Heart right ventricle (tissue), 16 donors: ENCODE results near the gene ZC3H4. TPM values are rescaled to one million over a fixed set of nuclear protein-coding genes. Genes with fewer than 3 reads are reported as not detected.
A peak's percentile ranks its signal among the peaks of the same experiment; 100 is the strongest.

Source experiments
- ATAC-seq, 8 donors: fragments of 200-7000 bp; cut with Tn5 transposase; one replicate each; pipeline ENCODE4 v1.9.1; 2020; ENCODE audit warnings: mild to moderate bottlenecking in 8 of 8, moderate library complexity in 8 of 8, moderate number of reproducible peaks in 1 of 8
- DNase-seq, 2 donors: peaks; one replicate each; pipeline ENCODE4 v3.0.0-alpha.2; 2020
- H3K27ac ChIP-seq, 10 donors: fragments of 200-600 bp; sonication (generic) in 2 of 10; one replicate each; pipeline versions ENCODE4 v1.5.0 to v1.8.0; 2020 to 2022; ENCODE audit warnings: mild to moderate bottlenecking in 3 of 10
- H3K27me3 ChIP-seq, 7 donors: fragments of 200-600 bp; one replicate each; pipeline ENCODE4 v1.8.0; 2021 to 2022; ENCODE audit warnings: mild to moderate bottlenecking in 2 of 7
- H3K36me3 ChIP-seq, 9 donors: fragments of 200-600 bp; sonication (generic) in 1 of 9; one replicate each; pipeline versions ENCODE4 v1.5.0 to v1.8.0; 2020 to 2022; ENCODE audit warnings: mild to moderate bottlenecking in 2 of 9
- H3K4me1 ChIP-seq, 9 donors: fragments of 200-600 bp; sonication (generic) in 1 of 9; one replicate each; pipeline versions ENCODE4 v1.5.0 to v1.8.0; 2020 to 2022; ENCODE audit warnings: mild to moderate bottlenecking in 4 of 9
- H3K4me3 ChIP-seq, 10 donors: fragments of 200-600 bp; sonication (generic) in 2 of 10; one replicate each; pipeline versions ENCODE4 v1.5.0 to v1.8.0; 2020 to 2022; ENCODE audit warnings: mild to moderate bottlenecking in 7 of 10, moderate library complexity in 2 of 10
- H3K9me3 ChIP-seq, 11 donors: fragments of 200-600 bp in 10 of 11; sonication (generic) in 2 of 11; one replicate each; pipeline versions ENCODE4 v1.5.0 to v1.8.0; 2013 to 2022; ENCODE audit warnings: mild to moderate bottlenecking in 2 of 11, control low read depth in 1 of 11, moderate library complexity in 1 of 11
- WGBS, 2 donors: extraction: QIAGEN DNeasy Blood & Tissue Kit; methylation state at CpG; one replicate each; pipeline ENCODE4 v1.1.7; 2013; ENCODE audit warnings: inconsistent platforms in 1 of 2; 5-methylcytosine and 5-hydroxymethylcytosine counted together
- intact Hi-C, 10 donors: fragments of 100-400 bp; cut with DNase I; formaldehyde crosslinking; loops; one replicate each; pipeline versions ENCODE4 v1.11.1 to v1.14.2; 2022
- long read RNA-seq, 3 donors: library from polyadenylated mRNA; unstranded; transcript quantifications; one replicate each; pipeline ENCODE4 v2.0.0, GENCODE V29; 2020 to 2021
- polyA plus RNA-seq, 2 donors: library from polyadenylated mRNA; stranded (reverse); fragments of 200-250 nt; gene quantifications; one replicate each; pipeline ENCODE4 v1.2.3, GENCODE V29; 2013
- total RNA-seq, 10 donors: library from RNA; stranded (reverse); fragmentation: NEBNext Ultra II Directional in 3 of 10; extraction: Animal tissue kit (Norgen Biotek cat#: 25700) in 3 of 10; gene quantifications; one replicate each; pipeline versions ENCODE4 v1.2.1 to v1.2.4, GENCODE V29; 2021 to 2023
- TF ChIP-seq, protein P1 (sequence below), 9 donors: fragments of 200-600 bp; sonication (generic) in 2 of 9; IDR thresholded peaks; one replicate each; pipeline versions ENCODE4 v1.5.0 to v1.8.0; 2021 to 2022; ENCODE audit warnings: antibody characterized with exemption in 9 of 9, mild to moderate bottlenecking in 5 of 9, moderate library complexity in 1 of 9
- donor health status: Arrhythmogenic right ventricular cardiomyopathy.
- donor health status: ischemic (EF 13 %, LVEDD 7.1; RV severe dilation, severe dysfunction).
- donor health status: healthy with polysubstance abuse.
- donor health status: DM: no; HTN: yes; CAD: no.
- donor health status: DM: no; HTN: no; CAD: no.
- donor health status: ischemic (EF 25% LVEDD 6.9; RV normal size, moderate dysfunction).
- donor health status: ischemic (EF 25% LVEDD 5.7; RV mildly dilated, moderate dysfunction).
- donor health status: healthy.
- donor health status: DM: yes; HTN: yes; CAD: no.
- donor health status: Ischemic cardiomyopathy.
- donor health status: ischemic (EF 35%, LVEDD 5.7; RV mildly dilated, moderate dysfunction).
- donor health status: nonischemic (EF 11% LVEDD 7.7; RV severe dilation, severe dysfunction).
- donor health status: DM: yes; HTN: yes; CAD: no.
- donor health status: PGD.
- donor health status: ischemic (EF 29% LVEDD 5.4; RV normal size, mild dysfunction).
- donor health status: nonischemic (EF 23%, LVEDD 6.1; RV moderate dilation, normal function).

The ZC3H4 gene
- 10 to 100 TPM; 19.5 to 32.8 (median 26.1) TPM for total RNA-seq
- polyA plus RNA-seq, result 10 to 100 TPM in 1 of 2 donors, 1 to 10 TPM in 1; 4.5 to 13.8 TPM
- long read RNA-seq, donor 1, partial matches to known transcripts, result 0 of 19 reads
- long read RNA-seq, donor 1, other reads (novel, unspliced or antisense), result 19 of 19 reads
- long read RNA-seq, donor 2, partial matches to known transcripts, result 0 of 22 reads
- long read RNA-seq, donor 2, other reads (novel, unspliced or antisense), result 22 of 22 reads
- long read RNA-seq, donor 3, partial matches to known transcripts, result 2 of 56 reads
- long read RNA-seq, donor 3, other reads (novel, unspliced or antisense), result 54 of 56 reads

DNA sequence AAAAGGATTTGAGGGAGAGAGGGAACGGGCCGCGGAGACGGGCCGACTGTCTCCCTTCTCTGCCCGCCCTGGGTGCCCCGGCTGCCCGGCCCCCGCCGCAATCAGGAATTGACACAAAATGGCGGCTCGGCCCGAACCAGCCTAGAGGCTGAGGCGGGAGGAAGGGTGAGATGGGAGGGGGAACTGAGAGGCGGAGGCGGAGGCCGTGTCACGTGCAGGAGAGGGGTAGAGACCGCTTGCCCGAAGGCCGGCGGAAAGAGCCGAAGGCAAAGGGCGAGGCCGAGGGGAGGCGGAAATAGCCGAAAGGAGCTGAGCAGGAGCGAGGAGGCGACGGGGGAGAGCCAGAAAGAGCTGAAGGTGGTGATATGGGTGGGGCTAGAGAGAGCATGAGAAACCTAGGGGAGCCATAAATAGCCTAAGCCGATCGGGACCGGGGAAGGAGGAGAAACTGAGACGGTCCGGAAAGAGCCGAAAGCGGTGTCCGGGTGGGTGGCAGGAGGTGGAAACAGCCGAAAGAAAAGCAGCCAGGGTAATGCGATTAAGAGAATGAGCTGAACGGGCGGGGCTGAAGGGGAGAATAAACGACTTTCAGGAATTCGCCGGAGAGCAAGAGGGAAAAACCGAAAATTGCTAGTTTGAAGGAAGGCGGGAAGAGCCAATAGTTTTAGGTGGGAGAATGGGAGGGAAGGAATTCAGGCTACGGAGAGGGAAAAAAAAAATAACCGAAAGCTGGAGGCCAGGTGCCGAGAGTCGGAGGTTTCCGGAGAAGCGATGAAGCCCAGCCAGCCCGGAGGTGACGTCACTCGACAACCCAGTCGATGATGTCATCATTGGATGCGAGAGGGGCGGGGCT is at the start of gene ZC3H4:
TSS of gene ZC3H4 (minus strand) at position 780 of the 853 bp plus-strand sequence. CDS start 1,192 bp downstream, outside the sequence.
- ATAC-seq, result peak; percentile 94 to 98 (median 97)
- Histone ChIP-seq H3K9me3 (no peaks in the 10 kb centered on the region), H3K4me3 (peak within 1 kb of the TSS; percentile 77 to 97 (median 82)), H3K27me3 (no peaks in the 10 kb centered on the region), H3K36me3 (peaks cover 0 to 11% (median 0%) of the 10 kb centered on the region in 9 donors), H3K4me1 (peaks cover 0 to 37% (median 28%) of the 10 kb centered on the region in 9 donors), H3K27ac (peak within 1 kb of the TSS; percentile 99 to 100 (median 100))
- TF ChIP-seq, protein P1, sequence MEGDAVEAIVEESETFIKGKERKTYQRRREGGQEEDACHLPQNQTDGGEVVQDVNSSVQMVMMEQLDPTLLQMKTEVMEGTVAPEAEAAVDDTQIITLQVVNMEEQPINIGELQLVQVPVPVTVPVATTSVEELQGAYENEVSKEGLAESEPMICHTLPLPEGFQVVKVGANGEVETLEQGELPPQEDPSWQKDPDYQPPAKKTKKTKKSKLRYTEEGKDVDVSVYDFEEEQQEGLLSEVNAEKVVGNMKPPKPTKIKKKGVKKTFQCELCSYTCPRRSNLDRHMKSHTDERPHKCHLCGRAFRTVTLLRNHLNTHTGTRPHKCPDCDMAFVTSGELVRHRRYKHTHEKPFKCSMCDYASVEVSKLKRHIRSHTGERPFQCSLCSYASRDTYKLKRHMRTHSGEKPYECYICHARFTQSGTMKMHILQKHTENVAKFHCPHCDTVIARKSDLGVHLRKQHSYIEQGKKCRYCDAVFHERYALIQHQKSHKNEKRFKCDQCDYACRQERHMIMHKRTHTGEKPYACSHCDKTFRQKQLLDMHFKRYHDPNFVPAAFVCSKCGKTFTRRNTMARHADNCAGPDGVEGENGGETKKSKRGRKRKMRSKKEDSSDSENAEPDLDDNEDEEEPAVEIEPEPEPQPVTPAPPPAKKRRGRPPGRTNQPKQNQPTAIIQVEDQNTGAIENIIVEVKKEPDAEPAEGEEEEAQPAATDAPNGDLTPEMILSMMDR (IDR thresholded peaks at IDR 0.05), result no peak
- 0 to 1% methylated on average over 59 of the region's 59 CpGs for WGBS, 2 donors
- intact Hi-C loops, result loop anchor here in 6 of 10 donors (2.0 to 10.0 kb wide), 5 partner anchors 16 to 261 kb away; partner anchors contain the start of genes AP2S1 (in 5 of the 6) and TMEM160 (in 1 of the 6)
- DNase-seq, result peak; percentile 99

DNA sequence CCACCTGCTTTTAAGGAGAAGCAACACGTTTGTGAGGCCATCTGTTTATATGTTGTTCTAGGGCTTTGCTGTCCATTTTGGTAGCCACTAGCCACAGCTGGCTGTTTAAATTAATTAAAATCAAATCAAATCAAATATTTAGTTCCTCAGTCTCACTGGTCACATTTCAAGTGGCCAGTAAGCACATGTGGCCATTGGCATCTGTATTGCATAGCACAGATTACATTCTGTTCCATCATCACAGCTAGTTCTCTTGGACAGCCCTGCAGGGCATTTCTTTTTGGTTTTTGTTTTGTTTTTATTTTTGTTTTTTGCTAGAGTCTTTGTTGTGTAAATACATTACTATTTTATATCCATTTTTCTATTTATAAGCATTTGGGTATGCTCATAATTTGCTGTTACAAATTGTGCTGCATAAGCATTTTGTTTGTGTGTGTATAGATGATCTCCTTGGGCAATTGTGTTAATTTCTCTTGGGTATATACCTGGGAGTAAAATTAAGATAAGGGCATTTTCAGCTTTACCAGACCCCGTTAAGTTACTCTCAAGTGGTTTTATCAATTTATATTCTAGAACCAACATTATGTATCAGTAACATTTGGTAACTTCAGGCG is 48.4 kb upstream of the ZC3H4 start:
- no peak overlapping the region for H3K4me3 ChIP-seq
- peaks cover 12 to 55% (median 36%) of the 10 kb centered on the region in 9 donors for H3K4me1 ChIP-seq
- TF ChIP-seq, protein P1 (IDR thresholded peaks at IDR 0.05), result no peak
- DNase-seq (no peak), ATAC-seq (no peak)
- no peaks in the 10 kb centered on the region for H3K27me3 ChIP-seq
- no peaks in the 10 kb centered on the region for H3K9me3 ChIP-seq
- intact Hi-C loops, result no loop called here
- H3K36me3 ChIP-seq, result peaks cover 0 to 73% (median 0%) of the 10 kb centered on the region in 9 donors
- 70 to 79% methylated on average over 3 of the region's 3 CpGs for WGBS, 2 donors
- peak overlapping the region in 4 of 10 donors; percentile 5 to 22 (median 19) for H3K27ac ChIP-seq

DNA sequence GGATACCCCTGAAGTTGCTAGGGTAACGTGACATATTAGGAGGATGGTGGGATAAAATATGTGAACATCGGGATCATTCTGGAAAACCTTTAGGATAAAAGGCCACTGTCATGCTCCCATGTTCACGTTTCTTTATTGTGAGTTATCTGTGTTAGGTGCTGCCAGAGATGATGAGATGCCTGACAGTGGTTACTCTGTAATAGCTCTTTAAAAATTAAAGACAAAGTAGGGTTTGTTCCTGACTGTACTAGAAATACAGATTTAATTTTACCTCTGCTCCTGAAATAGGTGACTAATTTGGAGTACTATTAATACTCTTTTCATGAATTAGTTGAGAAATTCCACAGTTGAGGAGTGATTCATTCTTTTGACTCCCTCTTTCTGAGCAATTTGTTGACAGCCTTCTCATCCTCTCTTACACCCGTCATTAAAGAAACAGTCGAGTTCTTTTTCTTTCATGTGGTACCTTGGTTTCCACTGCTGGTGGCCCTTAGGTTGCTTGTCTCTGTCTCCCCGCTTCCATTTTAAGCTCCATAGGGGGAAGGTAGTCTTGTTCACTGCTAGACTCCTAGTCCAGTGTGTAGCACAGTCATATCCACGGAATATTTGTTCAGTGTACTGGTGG is 45.4 kb upstream of the ZC3H4 start:
- intact Hi-C loops, result loop anchor here in 3 of 10 donors (5.0 kb wide), 2 partner anchors 33 to 43 kb away; no protein-coding TSS in a partner anchor
- Histone ChIP-seq H3K4me3 (no peak overlapping the region), H3K36me3 (peaks cover 0 to 79% (median 12%) of the 10 kb centered on the region in 9 donors), H3K4me1 (peaks cover 15 to 77% (median 49%) of the 10 kb centered on the region in 9 donors), H3K27ac (peak overlapping the region; percentile 63 to 95 (median 85)), H3K27me3 (no peaks in the 10 kb centered on the region), H3K9me3 (no peaks in the 10 kb centered on the region)
- TF ChIP-seq, protein P1 (IDR thresholded peaks at IDR 0.05), result no peak
- 78 to 82% methylated on average over 7 of the region's 7 CpGs for WGBS, 2 donors
- no peak for ATAC-seq
- no peak for DNase-seq
